HG02763 (cell line): ENCODE data around the gene LY6G6F.

ENCODE experiments used
- ATAC-seq: cut with Tn5 transposase; IDR thresholded peaks from one replicate; pipeline ENCODE4 v1.9.1; 2021; ENCODE audit warnings: mild to moderate bottlenecking, moderate library complexity; ENCODE audit not compliant: unreplicated experiment

The LY6G6F gene

DNA sequence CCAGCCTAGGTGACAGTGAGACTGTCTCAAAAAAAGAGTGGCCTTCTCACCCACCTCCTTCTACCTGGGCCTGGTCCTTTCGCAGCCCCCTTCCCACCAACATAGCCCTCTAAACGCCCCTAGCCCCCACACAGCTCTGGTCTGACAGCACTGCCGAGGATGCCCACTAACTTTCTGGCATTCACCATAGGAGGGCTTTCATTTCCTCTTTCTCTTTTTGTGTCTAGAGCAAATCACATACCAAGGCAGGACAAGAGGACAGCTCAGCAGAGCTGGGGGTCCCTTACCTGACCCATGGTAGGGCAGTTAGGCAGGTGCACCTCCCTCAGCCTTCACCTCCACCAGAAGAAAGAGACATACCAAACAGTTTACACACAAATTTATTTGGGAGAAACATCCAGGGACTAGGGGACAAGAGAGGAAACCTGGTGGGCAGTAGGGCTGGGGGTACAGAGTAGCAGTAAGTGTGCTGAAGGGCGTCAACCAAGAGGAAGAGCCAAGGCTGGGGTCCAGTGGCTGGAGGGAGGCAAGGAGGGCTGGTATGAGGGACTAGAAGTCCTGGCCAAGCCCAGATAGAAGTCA is 30.3 kb upstream of the LY6G6F start:
- no peak for ATAC-seq

DNA sequence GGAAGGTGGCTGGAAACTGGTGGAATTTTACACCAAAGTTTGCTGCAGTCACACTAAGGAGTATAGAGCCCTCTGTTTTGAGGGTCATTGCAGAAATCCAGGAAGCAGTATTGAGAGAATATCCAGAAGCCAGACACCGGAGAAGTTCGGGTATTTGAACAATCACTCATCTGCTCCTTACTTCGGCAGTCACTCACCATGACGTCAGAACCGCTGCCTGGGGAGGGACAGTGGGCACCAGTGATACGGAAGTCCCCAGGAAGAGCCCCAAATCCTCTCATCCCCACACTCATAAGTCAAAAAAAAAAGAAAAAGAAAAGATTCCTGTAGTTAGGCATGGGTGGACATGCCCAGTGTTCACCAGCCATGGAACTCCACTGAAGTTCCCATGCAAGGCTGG is 29.8 kb upstream of the LY6G6F start:
- no peak for ATAC-seq

DNA sequence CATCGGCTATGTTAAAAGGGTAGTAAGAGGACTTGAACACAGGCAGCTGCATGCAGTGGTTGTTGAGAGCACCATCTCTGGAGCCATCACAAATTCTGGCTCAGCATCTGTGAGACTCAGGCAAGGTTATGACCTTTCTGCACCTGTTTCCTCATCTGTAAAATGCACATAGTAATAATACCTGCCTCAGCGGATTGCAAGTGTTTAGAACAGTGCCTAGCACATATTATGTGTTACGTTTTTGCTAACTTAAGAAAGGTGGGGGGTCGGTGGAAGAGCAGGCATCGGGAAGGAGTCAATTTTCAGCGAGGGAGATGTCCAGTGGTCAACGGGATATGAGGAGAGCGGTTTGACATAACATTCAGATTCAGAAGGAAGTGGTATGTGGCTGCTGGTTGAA is 28.7 kb upstream of the LY6G6F start:
- ATAC-seq: no peak

DNA sequence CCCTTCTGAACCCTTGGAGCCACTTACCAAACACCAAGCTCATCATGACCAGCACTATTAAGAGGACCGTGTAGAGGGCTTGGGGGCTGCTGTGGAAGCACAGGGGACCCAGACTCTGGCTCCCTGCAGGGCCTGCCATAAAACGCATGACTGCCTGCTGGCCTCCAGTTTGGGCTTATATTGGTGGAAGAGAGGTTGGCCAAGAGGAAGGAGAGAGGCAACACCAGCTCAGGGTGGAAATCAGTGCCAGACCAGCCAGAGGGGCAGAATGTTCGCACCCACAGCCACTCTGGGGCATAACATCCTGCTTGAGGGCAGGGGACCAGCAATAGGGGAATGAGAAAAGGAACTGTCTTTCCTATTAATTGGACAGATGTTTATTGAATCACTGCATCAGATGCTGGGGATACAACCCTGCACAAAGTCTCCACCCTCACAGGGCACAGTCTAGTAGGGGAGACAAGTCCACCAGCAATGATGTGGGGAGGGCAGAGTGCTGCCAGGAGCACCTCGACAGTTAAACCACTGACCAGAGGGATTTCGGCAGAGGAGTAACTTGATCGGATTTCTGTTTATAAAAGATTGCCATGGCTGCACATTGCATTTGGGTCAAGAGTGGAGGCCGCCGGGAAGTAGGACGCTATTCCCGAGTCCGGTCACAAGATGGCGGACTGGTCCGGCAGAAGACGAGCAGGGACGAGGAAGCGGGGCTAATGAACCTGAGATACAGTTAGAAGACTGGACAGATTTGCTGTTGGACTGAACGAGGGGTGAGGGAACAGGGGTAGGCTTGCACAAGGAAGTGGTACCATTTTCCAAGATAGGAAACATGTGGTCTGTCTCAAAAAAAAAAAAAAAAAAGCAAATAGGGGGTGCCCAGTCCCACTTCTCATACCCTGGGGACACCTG is 26.2 kb upstream of the LY6G6F start, which contains the start of gene LY6G5C:
Gene LY6G5C (minus strand): TSS at position 842 of the 909 bp plus-strand sequence. CDS start 694 bp downstream, at position 148.
- no peak for ATAC-seq

DNA sequence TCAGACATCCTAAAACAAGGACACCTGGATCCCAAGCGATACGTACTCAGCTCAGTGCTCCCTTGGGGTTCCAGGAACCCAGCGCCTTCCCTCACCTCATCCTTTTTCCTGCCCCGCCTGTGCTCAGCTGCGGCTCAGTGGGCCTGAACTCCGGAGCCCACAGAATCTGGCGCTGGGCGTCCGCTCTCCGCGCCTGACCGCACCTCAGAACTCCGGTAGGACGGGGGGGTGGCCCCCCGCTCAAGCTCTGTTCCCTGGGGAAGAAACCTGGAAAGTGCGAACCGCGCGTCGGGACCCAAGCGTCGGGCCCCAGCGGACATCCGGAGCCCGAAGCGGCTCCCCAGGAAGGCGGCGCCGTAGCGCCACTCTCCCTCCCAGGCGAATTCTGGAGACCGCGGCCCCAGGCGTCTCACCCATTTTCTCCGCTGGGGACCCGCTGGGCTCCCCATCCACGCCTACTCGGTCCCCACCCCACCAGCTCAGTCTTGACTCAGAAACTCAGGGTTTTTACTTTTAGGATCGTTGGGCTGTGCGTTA is 25.5 kb upstream of the LY6G6F start:
- ATAC-seq: no peak

DNA sequence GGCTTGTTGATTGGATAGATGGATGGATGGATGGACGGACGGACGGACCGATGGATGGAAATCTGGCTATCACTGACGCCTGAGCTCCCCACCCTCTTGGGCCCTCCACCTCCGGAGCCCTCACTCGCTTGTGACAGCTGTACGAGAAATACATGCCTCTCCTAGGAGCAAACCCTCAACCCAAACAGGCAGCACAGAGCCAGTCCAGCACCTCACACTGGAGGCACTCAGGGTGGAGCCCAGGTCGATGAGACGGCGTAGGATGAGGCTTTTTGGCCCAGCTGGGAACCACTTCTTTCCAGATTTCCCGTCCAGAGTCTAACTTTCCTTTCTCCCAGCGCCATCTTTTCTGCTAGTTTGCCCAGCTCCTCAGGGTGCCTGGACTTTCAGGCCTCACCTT is 23.1 kb upstream of the LY6G6F start:
- ATAC-seq: no peak

DNA sequence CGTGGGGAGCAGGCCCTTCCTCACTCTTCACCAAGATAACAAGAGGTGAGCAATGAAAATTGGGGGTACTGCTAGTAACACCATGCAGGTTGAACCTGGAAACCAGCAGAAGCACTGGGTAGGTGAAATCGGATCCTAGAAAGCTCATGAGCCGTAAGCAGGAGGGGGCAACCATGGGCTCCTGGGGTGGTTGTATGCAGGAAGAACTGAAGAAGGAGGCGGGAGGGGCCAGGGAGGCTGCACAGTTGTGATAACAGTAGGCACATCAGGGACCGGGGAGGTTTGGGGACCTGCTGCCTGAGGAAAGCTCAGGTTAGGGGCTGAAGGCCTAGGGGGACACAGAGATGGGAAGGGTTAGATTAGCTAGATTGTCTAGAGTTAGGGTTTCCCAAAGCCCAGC is 20.2 kb upstream of the LY6G6F start:
- ATAC-seq: no peak

DNA sequence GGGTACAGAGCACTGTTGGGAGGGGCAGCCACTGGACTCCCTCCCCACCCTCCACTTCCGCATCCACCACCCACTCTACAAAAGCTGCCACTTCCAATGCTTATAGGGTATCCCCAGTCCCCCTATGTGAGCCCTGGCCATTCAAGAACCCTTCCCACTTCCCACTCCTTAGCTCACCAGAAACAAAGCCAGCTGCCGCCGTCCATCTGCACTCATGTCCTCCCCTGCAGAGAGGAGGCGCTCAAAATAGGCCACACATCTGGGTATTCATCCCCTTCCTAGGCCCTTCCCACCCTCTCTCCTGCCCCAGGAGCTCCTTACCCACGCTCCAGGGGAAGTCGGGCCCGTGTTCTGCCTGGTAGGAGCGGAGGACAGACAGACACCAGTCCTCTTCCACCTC is 19.3 kb upstream of the LY6G6F start:
- ATAC-seq: no peak

DNA sequence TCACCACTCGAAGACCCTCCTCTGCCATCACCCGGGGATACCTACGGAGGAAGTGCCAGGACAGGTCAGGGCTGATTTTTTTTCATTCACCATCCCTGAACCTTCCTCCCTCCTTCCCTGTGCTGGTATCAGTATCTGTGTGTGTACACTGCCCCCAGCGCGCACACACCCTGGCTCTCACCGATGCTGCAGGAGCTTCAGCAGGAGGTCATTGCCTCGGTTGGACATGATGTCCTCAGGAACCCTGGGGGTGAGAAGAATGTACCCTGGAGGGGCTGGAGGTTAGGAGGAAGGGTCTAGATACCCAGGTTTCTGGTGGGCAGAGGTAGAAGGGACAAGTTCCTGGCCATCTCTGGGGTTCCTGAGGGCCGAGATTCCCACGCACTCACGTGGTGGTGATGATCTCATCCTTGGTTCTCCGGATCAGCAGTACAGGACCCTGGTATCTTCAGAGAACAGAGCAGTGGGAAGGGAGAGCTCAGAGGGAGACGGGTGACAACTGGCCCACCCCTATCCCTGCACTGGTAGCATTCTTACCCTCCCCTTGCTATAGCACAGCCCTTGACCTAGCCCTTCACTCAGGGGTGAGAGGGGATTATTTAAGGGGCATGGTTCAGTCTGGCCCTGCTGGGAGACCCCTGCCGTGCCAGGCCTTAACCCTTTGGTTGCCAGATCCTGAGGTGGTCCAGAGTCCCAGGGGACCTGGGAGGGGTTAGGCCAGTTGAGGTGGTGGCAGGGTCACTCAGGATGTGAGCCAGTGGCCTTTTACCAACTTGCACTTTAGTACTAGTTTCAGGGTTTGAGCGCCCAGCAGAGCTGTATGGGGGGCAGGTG is 18.6 kb upstream of the LY6G6F start:
- no peak for ATAC-seq

DNA sequence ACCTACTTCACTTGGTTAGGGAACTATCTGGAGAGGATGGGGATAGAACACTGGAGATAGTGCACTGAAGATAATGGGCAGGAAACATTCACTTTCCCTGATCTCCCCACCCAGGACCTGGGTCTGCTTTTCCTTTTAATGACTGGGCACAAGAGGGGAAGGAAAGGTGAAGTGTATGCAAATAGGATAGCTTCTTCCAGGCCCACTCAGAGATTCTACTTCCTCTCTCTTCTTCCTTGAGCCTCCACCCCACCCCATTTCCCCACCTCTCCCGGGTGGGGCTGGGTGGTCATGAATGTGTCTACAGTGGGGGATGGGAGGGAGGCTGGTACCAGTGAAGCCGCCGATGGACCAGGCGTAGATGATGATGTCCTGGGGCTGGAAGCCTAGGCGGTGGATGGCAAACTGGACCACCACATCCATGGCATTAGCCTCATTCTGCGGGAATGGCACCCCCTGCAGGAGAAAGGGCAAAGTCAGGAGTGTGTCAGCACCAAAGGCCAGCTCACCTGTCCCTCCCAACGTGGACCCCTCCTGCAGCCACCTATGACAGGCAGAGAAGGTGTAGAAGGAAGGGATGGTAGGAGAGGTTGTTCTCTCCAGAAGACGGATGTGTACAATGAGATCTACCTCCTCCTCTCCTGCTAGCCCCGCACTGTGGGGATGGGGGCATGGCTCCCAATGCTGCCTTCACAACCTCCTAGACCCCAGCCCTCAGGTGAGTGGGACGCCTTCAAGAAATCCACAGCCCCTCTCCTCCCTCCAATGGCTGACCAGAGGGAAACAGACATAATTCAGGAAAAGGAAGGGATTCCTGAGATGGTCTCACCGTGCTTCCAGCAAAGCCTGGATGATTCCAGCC is 17.2 kb upstream of the LY6G6F start:
- ATAC-seq: no peak

DNA sequence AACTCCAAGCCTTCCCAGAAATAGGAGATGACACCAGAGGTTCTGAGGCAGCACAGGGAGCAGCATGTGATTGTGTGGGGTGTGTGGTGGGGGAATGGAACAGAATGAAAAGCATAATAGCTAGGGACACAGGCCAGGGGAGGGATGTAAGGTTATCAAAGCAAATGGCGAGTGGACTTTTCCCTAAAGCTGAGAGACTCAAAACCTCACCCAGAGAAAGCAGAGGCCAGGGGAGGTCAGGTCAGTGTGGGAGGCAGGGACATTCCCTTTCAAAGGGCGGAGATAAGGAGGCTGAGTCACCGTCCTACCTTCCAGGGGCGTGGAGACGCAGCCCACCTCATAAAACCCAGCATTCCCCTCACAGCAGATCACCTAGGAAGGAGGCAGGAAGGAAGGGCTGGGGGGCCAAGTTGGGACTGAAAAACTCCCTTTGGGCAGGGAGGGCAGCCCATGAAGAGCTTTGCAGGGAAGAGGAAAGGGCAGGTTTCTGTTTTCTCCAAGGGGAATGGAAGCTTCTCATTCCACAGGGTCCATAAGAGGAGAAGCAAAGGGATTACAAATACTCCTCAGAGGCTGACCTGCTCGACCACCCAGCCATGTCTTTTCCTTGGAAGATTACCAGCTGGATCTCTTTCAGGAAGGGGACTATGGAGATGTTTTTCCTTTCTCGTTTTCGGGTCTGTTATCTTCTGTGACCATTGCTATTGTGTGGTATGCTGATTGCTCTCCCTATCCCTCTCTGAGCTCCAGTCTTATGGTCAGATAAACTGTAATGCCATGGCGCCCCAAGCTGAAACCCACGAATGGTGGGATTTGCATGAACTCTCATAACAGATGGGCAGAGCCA is 16.2 kb upstream of the LY6G6F start:
- no peak for ATAC-seq

DNA sequence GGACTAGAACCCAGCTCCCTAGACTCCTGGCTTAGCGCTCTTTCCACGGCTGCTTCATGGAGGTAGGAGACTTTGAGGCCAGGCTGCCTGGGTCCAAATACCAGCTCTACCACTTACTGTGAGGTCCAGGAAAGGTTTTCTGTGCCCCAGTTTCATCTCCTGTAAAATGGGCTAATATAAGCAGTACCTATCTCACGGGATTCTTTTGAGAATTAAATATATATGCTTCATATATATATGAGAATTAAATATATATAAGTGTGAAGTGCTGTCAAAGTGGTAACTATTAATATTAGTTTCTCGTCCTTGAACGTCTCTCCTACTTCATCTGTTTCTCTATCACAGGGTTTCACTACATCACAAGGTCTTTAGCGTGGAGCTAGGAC is 15.6 kb upstream of the LY6G6F start:
- ATAC-seq: no peak

DNA sequence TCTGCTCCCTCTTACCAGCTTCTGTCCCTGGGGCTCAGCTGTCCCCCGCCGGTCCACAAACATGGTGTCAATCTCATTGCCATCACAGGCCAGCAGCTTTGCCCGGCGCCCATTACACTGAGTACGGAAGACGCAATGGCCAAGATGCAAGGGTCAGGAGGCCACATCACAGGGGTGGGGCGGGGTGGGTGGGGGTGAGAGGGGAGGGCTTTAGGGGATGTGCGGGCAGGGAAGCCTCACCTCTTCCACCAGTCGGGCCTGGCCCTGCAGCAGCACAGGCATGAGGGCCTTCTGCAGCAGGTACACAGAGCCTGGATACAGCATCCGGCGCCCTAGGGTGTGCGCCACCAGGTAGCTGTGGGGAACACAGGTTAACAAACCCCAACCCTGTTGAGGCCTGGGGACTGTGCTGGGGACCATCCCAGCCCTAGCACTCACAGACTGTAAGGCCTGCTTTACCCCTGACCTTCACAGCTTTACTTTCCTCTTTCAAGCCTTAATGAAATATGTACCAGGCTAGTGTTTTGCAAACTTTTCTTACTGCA is 15.0 kb upstream of the LY6G6F start:
- ATAC-seq: no peak

DNA sequence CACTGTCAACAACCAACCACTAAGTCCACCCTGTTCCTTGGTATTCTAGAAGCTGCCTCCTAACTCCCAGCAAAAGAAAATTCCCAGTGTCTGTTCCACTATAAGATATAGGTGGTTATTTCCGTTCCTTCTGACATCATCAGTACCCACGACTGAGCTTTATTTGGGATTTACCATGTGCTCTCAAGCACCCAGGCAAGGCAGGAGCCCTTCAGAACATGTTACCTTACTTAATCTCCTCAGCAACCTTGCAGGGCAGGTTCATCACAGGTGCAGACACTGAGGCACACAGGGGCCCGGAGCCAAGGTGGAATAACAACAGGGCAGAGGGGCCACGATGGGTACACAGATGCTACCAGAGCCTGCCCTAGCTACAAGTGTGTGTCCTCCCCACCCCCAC is 14.3 kb upstream of the LY6G6F start:
- no peak for ATAC-seq

DNA sequence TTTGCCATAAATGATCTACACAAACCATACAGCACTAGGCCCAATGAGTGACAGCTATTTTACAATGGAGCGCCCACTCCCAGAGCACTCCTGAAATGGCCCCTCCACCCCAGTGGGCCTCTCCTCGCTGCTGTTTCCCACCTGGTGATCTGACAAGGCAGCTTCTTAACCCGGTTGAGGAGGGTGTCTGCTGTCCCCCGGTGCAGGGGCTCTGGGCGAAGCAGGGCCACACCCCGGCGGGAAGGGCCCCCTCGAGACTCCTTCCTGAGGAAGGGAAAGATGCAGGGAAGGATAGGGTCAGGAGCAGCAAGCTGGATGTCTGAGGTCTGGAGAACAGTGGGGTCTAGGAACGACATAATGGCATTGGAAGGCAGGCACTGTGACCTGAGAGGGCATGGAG is 13.8 kb upstream of the LY6G6F start:
- ATAC-seq: no peak

DNA sequence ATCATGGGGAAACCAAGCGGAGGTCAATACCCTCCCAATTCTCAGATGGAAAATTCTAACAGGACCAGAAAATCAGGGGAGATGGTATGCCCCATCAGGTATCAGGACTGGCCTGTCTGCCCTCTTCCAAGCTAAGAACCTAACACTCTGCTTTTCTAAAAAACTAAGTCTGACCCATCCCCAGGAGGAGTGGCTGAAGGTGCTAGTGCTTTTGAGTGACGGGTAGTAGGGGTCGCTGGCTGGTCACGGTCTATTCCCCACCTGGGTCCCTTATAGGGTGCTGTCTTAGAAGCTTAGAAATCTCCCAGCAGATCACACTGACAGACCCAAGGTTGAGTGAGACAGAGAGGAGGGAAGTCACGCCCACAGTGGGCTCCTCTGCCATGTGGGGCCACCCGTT is 13.1 kb upstream of the LY6G6F start:
- no peak for ATAC-seq

DNA sequence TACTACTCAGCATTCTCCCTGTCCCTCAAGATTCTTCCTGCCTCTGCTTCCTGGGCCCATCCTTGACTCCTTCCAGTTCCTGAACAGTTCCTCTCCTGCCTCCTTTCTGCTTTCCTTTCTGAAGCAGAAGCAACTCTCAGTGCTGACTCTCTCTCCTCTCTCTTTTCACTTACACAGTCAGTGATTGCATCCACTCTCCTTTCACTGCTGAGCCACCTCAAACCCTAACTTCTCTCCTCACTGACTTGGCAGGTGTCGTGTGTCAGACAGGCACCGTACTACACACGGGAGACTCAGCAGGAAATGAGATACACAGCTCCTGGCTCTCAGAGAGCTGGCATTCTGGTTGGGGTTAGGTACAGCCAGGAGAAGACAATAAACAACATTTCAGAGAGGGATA is 9.1 kb upstream of the LY6G6F start:
- no peak for ATAC-seq

DNA sequence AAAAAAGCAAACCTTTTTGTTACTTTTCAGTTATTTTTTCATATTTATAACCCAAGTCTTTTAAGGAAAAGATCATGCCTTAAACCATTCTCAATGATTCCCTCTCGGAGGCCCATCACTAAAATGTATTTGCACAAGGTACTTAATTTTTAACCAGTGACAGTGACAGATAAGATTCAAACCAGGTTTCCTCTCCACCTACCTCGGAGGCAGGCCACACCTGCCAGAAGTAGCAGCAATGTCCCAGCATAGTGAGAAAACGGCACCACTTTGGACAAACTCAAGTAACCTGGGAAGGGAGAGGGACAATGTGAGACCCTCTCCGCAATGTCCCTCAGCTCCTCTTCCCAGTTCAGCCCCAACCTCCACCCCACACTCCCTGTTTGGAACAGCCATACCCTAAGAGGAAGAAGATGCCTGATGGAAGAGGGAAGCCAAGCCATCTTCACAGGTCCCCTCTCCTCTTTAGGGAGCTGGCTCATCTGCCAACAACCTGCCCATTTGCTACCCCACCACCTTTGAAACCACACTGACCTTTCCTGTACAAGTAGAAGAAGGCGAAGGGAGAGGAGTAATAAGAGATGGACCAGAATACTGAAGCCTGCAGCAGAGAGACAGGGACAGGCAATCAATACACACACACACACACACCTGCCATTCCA is 5.8 kb upstream of the LY6G6F start:
- ATAC-seq: no peak
